H1 (cell line): ENCODE measurements around the gene MASP1. TPM values are rescaled to one million over a fixed set of nuclear protein-coding genes. Genes with fewer than 3 reads are reported as not detected.

Experiments
- CTCF ChIA-PET: fragments of 300-600 bp; sonication (Branson Sonifier 250); formaldehyde crosslinking; loops from one replicate; lab custom pipeline; 2021; ENCODE audit not compliant: partially characterized antibody; lab: Charles Lee
- POLR2A ChIA-PET: fragments of 300-600 bp; sonication (Branson Sonifier 250); formaldehyde crosslinking; loops from one replicate; lab custom pipeline; 2021; ENCODE audit warnings: inconsistent platforms; ENCODE audit not compliant: partially characterized antibody; lab: Charles Lee
- DNase-seq, 2 experiments: peaks; one replicate each; pipeline versions ENCODE4 v3.0.0 to v3.0.0-alpha.2; 2010 to 2022; ENCODE audit warnings: low spot score in 2 of 2, low read depth in 1 of 2, mixed read lengths in 1 of 2
- FAIRE-seq: peaks from 2 replicates; lab custom pipeline; 2011; peaks lifted over from hg19 to GRCh38; lab: Jason Lieb, UNC
- H2AFZ ChIP-seq: 2 replicates; pipeline ENCODE4 v1.8.1; 2012; ENCODE audit warnings: low read length, inconsistent platforms
- H2AK5ac ChIP-seq: 2 replicates; pipeline ENCODE4 v1.6.1; 2013; ENCODE audit warnings: low read depth, low read length
- H2BK120ac ChIP-seq: replicated peaks from 2 replicates; pipeline ENCODE3; 2013; ENCODE audit warnings: low read depth, low read length, inconsistent platforms
- H2BK12ac ChIP-seq: 2 replicates; pipeline ENCODE4 v1.6.1; 2013; ENCODE audit warnings: low read depth, low read length
- H2BK15ac ChIP-seq: 2 replicates; pipeline ENCODE4 v1.6.1; 2013; ENCODE audit warnings: low read length
- H2BK20ac ChIP-seq: 2 replicates; pipeline ENCODE4 v1.6.1; 2013; ENCODE audit warnings: low read length
- H2BK5ac ChIP-seq: 2 replicates; pipeline ENCODE4 v1.6.1; 2013; ENCODE audit warnings: low read depth, low read length
- H3K14ac ChIP-seq: 2 replicates; pipeline ENCODE4 v1.6.1; 2013; ENCODE audit warnings: inconsistent platforms; ENCODE audit not compliant: insufficient read length
- H3K18ac ChIP-seq: 2 replicates; pipeline ENCODE4 v1.6.1; 2013; ENCODE audit warnings: low read length; ENCODE audit errors: extremely low read depth
- H3K23ac ChIP-seq: 2 replicates; pipeline ENCODE4 v1.6.1; 2013; ENCODE audit warnings: inconsistent platforms; ENCODE audit not compliant: insufficient read length
- H3K23me2 ChIP-seq: 2 replicates; pipeline ENCODE4 v1.6.1; 2013; ENCODE audit warnings: low read depth, low read length
- H3K27ac ChIP-seq: 2 replicates; pipeline ENCODE4 v1.6.1; 2011; ENCODE audit warnings: low read depth, low read length, inconsistent platforms
- H3K27me3 ChIP-seq, 4 experiments: replicated peaks in 1 of 4; 1 replicate in 1 of 4; 2 replicates in 3 of 4; pipeline versions ENCODE4 v1.6.1 to v1.8.1; 2011 to 2013; ENCODE audit warnings: low read length in 3 of 4, mild to moderate bottlenecking in 3 of 4, inconsistent platforms in 2 of 4, mixed read lengths in 2 of 4, moderate library complexity in 1 of 4; ENCODE audit not compliant: control insufficient read depth in 3 of 4, insufficient read depth in 3 of 4; ENCODE audit errors: extremely low read depth in 1 of 4
- H3K36me3 ChIP-seq, 4 experiments: 2 replicates each; pipeline versions ENCODE4 v1.6.1 to v1.8.1; 2011 to 2013; ENCODE audit warnings: mild to moderate bottlenecking in 4 of 4, low read length in 3 of 4, moderate library complexity in 2 of 4, control low read depth in 1 of 4, inconsistent platforms in 1 of 4; ENCODE audit not compliant: insufficient read depth in 4 of 4, control insufficient read depth in 2 of 4
- H3K4ac ChIP-seq: replicated peaks from 2 replicates; pipeline ENCODE3; 2013; ENCODE audit warnings: low read length, low read depth, mixed read lengths, inconsistent platforms; ENCODE audit not compliant: insufficient read length
- H3K4me1 ChIP-seq, 4 experiments: replicated peaks in 1 of 4; 1 replicate in 1 of 4; 2 replicates in 3 of 4; pipeline versions ENCODE4 v1.6.1 to v1.8.1; 2011 to 2013; ENCODE audit warnings: low read length in 3 of 4, inconsistent platforms in 2 of 4, mixed read lengths in 1 of 4; ENCODE audit not compliant: insufficient read depth in 4 of 4, control insufficient read depth in 3 of 4
- H3K4me2 ChIP-seq, 2 experiments: 2 replicates each; pipeline versions ENCODE4 v1.6.1 to v1.8.1; 2011 to 2013; ENCODE audit warnings: low read depth in 2 of 2, low read length in 2 of 2, control low read depth in 1 of 2, inconsistent platforms in 1 of 2, mild to moderate bottlenecking in 1 of 2; ENCODE audit not compliant: insufficient read depth in 1 of 2
- H3K4me3 ChIP-seq, 4 experiments: fragments of 200-600, 300-600 bp in 1 of 4; sonication (generic), shearing (Covaris generic), sonication (Bioruptor Twin) in 1 of 4; 2 replicates each; pipeline versions ENCODE4 v1.5.1 to v1.8.1; 2011 to 2016; ENCODE audit warnings: low read length in 4 of 4, low read depth in 3 of 4, control low read depth in 2 of 4, inconsistent platforms in 2 of 4, mild to moderate bottlenecking in 2 of 4, mixed read lengths in 1 of 4, moderate library complexity in 1 of 4; ENCODE audit not compliant: insufficient read depth in 2 of 4; ENCODE audit errors: extremely low read depth in 1 of 4
- H3K56ac ChIP-seq: replicated peaks from 2 replicates; pipeline ENCODE3; 2013; ENCODE audit warnings: low read depth, mild to moderate bottlenecking, mixed read lengths, low read length, inconsistent platforms; ENCODE audit not compliant: insufficient read length
- H3K79me1 ChIP-seq: 2 replicates; pipeline ENCODE4 v1.6.1; 2013; ENCODE audit warnings: low read depth, low read length, control low read depth
- H3K79me2 ChIP-seq, 2 experiments: 2 replicates each; pipeline versions ENCODE4 v1.6.1 to v1.8.1; 2012 to 2013; ENCODE audit warnings: low read length in 2 of 2, mild to moderate bottlenecking in 2 of 2, inconsistent platforms in 1 of 2; ENCODE audit not compliant: insufficient read depth in 2 of 2, control insufficient read depth in 1 of 2
- H3K9ac ChIP-seq, 4 experiments: replicated peaks in 1 of 4; 1 replicate in 1 of 4; 2 replicates in 3 of 4; pipeline versions ENCODE4 v1.6.1 to v1.8.1; 2011 to 2013; ENCODE audit warnings: low read depth in 3 of 4, low read length in 3 of 4, control low read depth in 2 of 4, mild to moderate bottlenecking in 2 of 4, moderate library complexity in 2 of 4, inconsistent platforms in 1 of 4; ENCODE audit errors: extremely low read depth in 1 of 4
- H3K9me3 ChIP-seq, 2 experiments: 2 replicates each; pipeline versions ENCODE4 v1.6.1 to v1.8.1; 2012 to 2013; ENCODE audit warnings: mild to moderate bottlenecking in 2 of 2, moderate library complexity in 2 of 2, control low read depth in 1 of 2, inconsistent platforms in 1 of 2, low read depth in 1 of 2, low read length in 1 of 2, mixed read lengths in 1 of 2; ENCODE audit not compliant: insufficient read depth in 2 of 2
- H4K20me1 ChIP-seq, 2 experiments: replicated peaks in 1 of 2; 2 replicates each; pipeline versions ENCODE3 to v1.8.1; 2011 to 2013; ENCODE audit warnings: inconsistent platforms in 2 of 2, low read length in 2 of 2, mild to moderate bottlenecking in 1 of 2; ENCODE audit not compliant: insufficient read depth in 2 of 2, control insufficient read depth in 1 of 2
- H4K5ac ChIP-seq: 2 replicates; pipeline ENCODE4 v1.6.1; 2013; ENCODE audit warnings: low read length, low read depth, mixed read lengths, inconsistent platforms; ENCODE audit not compliant: insufficient read length
- H4K8ac ChIP-seq: 2 replicates; pipeline ENCODE4 v1.8.0; 2013; ENCODE audit warnings: mild to moderate bottlenecking, moderate library complexity, low read length, inconsistent platforms; ENCODE audit not compliant: insufficient read depth; ENCODE audit errors: extremely low read depth
- H4K91ac ChIP-seq: replicated peaks from 2 replicates; pipeline ENCODE3; 2013; ENCODE audit warnings: low read length, mixed read lengths, inconsistent platforms; ENCODE audit not compliant: insufficient read length
- ASH2L ChIP-seq: fragments of 200-600, 300-600 bp; sonication (generic); IDR thresholded peaks from one replicate; pipeline ENCODE4 v1.7.1; 2017; ENCODE audit warnings: low read length
- CBX8 ChIP-seq: fragments of 300-800, 300-1000 bp; sonication (generic); IDR thresholded peaks from 2 replicates; pipeline ENCODE4 v1.7.1; 2016; ENCODE audit warnings: low read depth, low read length, borderline replicate concordance
- NRF1 ChIP-seq: IDR thresholded peaks from 2 replicates; pipeline ENCODE4 v1.6.1; 2011; ENCODE audit warnings: mild to moderate bottlenecking, low read depth, low read length, improper control_type of control experiment
- SIN3A ChIP-seq, 2 experiments: IDR thresholded peaks in 1 of 2; conservative IDR thresholded peaks in 1 of 2; 2 replicates each; pipeline ENCODE4 v1.6.1; 2011 to 2012; ENCODE audit warnings: low read length in 2 of 2, improper control_type of control experiment in 1 of 2, low read depth in 1 of 2, mild to moderate bottlenecking in 1 of 2
- SP2 ChIP-seq: IDR thresholded peaks from 2 replicates; pipeline ENCODE4 v1.6.1; 2012; ENCODE audit warnings: mild to moderate bottlenecking, low read length, inconsistent platforms
- SUZ12 ChIP-seq: fragments of 200-600 bp; sonication (generic); IDR thresholded peaks from 2 replicates; pipeline ENCODE4 v1.6.1; 2012; ENCODE audit warnings: mild to moderate bottlenecking, inconsistent platforms, low read length, moderate library complexity, mixed read lengths
- WGBS, 2 experiments: shearing (Covaris generic) in 1 of 2; methylation state at CpG; one replicate each; pipeline versions ENCODE4 v1.1.6 to v1.1.7; 2013 to 2015; ENCODE audit warnings: low lambda C conversion rate in 2 of 2, mixed read lengths in 2 of 2, inconsistent platforms in 1 of 2, low coverage in 1 of 2, missing lambda C conversion rate in 1 of 2; ENCODE audit not compliant: insufficient replicate concordance in 2 of 2, insufficient coverage in 1 of 2, insufficient read length in 1 of 2; ENCODE audit errors: extremely low coverage in 1 of 2, missing lambda C conversion rate in 1 of 2; 5-methylcytosine and 5-hydroxymethylcytosine counted together
- long read RNA-seq, 2 experiments: library from RNA in 1 of 2; library from capped mRNA in 1 of 2; stranded (forward); transcript quantifications; one replicate each; pipeline ENCODE4 v2.0.0, GENCODE V29; 2021; ENCODE audit warnings: inconsistent platforms in 1 of 2
- polyA minus RNA-seq, 3 experiments: library from RNA; depleted of rRNA, polyadenylated mRNA; stranded (reverse); fragments of >200 nt; gene quantifications; 1 replicate in 2 of 3; 2 replicates in 1 of 3; pipeline ENCODE4 v1.2.3, GENCODE V29; 2011
- polyA plus RNA-seq, 7 experiments: library from polyadenylated mRNA; depleted of rRNA in 3 of 7; stranded (reverse) in 5 of 7; unstranded in 2 of 7; fragments of >200 nt in 5 of 7; fragments of 200-250 nt in 2 of 7; gene quantifications; 1 replicate in 5 of 7; 2 replicates in 1 of 7; 4 replicates in 1 of 7; pipeline versions ENCODE4 v1.2.1 to v1.2.3, GENCODE V29; 2011 to 2013; ENCODE audit warnings: missing spikeins in 2 of 7, mixed read lengths in 2 of 7
- total RNA-seq: library from RNA; stranded (reverse); fragmentation: NEBNext Ultra II Directional; extraction: Animal tissue kit (Norgen Biotek cat#: 25700); gene quantifications from 2 replicates; pipeline ENCODE4 v1.2.1, GENCODE V29; 2021

MASP1 gene, protein sequence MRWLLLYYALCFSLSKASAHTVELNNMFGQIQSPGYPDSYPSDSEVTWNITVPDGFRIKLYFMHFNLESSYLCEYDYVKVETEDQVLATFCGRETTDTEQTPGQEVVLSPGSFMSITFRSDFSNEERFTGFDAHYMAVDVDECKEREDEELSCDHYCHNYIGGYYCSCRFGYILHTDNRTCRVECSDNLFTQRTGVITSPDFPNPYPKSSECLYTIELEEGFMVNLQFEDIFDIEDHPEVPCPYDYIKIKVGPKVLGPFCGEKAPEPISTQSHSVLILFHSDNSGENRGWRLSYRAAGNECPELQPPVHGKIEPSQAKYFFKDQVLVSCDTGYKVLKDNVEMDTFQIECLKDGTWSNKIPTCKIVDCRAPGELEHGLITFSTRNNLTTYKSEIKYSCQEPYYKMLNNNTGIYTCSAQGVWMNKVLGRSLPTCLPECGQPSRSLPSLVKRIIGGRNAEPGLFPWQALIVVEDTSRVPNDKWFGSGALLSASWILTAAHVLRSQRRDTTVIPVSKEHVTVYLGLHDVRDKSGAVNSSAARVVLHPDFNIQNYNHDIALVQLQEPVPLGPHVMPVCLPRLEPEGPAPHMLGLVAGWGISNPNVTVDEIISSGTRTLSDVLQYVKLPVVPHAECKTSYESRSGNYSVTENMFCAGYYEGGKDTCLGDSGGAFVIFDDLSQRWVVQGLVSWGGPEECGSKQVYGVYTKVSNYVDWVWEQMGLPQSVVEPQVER
- total RNA-seq (2.7 and 3.2 TPM in 2 replicates), polyA plus RNA-seq (2011; rRNA removed) (3.5 and 5.8 TPM in 2 replicates), polyA minus RNA-seq (2011; rRNA and poly(A)+ RNA removed) (8.3 and 8.4 TPM in 2 replicates)
- polyA plus RNA-seq (2011; cell fraction: cytosol; rRNA removed) = 4.7 TPM
- polyA plus RNA-seq (2011; cell fraction: nucleus; rRNA removed) = 4.2 TPM
- 1.6 to 2.8 TPM (median 1.8 TPM) in 4 replicates for polyA plus RNA-seq (2012, experiment 1 of 2)
- polyA plus RNA-seq (2012, experiment 2 of 2) = 1.0 TPM
- 3.5 TPM for polyA plus RNA-seq (2013, experiment 1 of 2)
- polyA plus RNA-seq (2013, experiment 2 of 2) = 3.8 TPM
- polyA minus RNA-seq (2011; cell fraction: cytosol; rRNA and poly(A)+ RNA removed) = 3.3 TPM
- polyA minus RNA-seq (2011; cell fraction: nucleus; rRNA and poly(A)+ RNA removed) = 5.1 TPM
- long read RNA-seq, experiment 1, partial matches to known transcripts = 1 of 2 reads
- long read RNA-seq, experiment 1, other reads (novel, unspliced or antisense) = 1 of 2 reads
- long read RNA-seq, experiment 2, partial matches to known transcripts = 1 of 2 reads
- long read RNA-seq, experiment 2, other reads (novel, unspliced or antisense) = 1 of 2 reads

DNA sequence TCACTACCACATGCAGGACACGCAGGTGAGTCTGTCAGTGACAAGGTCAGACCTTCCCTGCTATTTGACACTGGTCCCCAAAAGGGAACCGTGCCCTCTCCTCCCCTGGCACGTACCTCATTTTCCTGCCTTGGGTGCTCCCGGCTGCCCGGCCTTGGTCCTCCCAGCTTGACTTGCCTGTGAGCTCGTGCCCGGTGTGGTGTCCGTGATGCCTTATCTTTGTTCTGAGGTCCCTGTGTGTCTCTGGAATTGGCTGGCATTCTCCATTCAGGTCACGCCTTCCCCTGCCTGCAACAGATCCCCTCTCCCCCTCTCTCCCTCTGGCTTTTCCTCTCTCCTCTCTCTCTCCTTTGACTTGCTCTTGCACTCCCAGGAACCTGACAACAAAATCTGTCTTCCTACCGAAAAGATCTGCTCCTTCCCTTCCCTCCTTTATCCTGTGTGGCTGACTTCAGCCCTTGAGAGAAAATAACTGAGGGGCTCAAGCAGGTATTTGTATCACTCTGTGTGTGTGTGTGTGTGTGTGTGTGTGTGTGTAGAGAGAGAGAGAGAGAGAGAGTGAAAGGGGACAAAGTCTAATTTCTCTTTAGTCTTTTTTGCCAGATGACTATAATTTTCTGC, at the start of gene MASP1:
Gene MASP1 (minus strand): TSS at position 226 of the 621 bp plus-strand sequence. CDS start 105 bp downstream, at position 121.
- no peak within 1 kb of the TSS for H3K14ac ChIP-seq
- peak within 1 kb of the TSS in 3 of 4 experiments; percentile 21 to 52 (median 36); a peak in 5 of 7 replicates for H3K9ac ChIP-seq
- H3K79me2 ChIP-seq = no peaks in the 10 kb centered on the region
- H2BK15ac ChIP-seq = peak within 1 kb of the TSS; percentile 76; the same call in 1 of the 2 replicates
- H3K36me3 ChIP-seq = no peaks in the 10 kb centered on the region
- H3K27ac ChIP-seq = no peak within 1 kb of the TSS
- peak within 1 kb of the TSS; percentile 95 to 100 for H3K4me2 ChIP-seq
- H3K4me3 ChIP-seq = peak within 1 kb of the TSS; percentile 39 to 66 (median 59)
- CTCF ChIA-PET = interaction anchor here (0.8 to 9.6 kb wide), 7 partner anchors 25 to 178 kb away, joined by 3 to 70 read pairs (median 3); no protein-coding TSS in a partner anchor
- H3K79me1 ChIP-seq = no peaks in the 10 kb centered on the region
- peaks cover 0 to 3% (median 0%) of the 10 kb centered on the region in 4 experiments; a peak in 3 of 7 replicates for H3K27me3 ChIP-seq
- 6% methylated on average over 10 of the region's 10 CpGs; no CpG with 5 or more reads in 1 of the 2 experiments for WGBS, 2 experiments
- peak within 1 kb of the TSS; percentile 73 for H2BK120ac ChIP-seq
- peak within 1 kb of the TSS; percentile 80 for H2BK20ac ChIP-seq
- peak within 1 kb of the TSS; percentile 70 for H4K91ac ChIP-seq
- no peak for DNase-seq
- no peak within 1 kb of the TSS for H2AK5ac ChIP-seq
- no peaks in the 10 kb centered on the region for H3K9me3 ChIP-seq
- peak; percentile 68 for FAIRE-seq
- peaks cover 3 to 16% (median 10%) of the 10 kb centered on the region in 4 experiments; a peak in 6 of 7 replicates for H3K4me1 ChIP-seq
- H4K5ac ChIP-seq = no peak within 1 kb of the TSS
- H3K23me2 ChIP-seq = peaks cover 9% of the 10 kb centered on the region
- H2BK5ac ChIP-seq = peak within 1 kb of the TSS; percentile 74; the same call in 1 of the 2 replicates
- H3K56ac ChIP-seq = no peak within 1 kb of the TSS
- H2AFZ ChIP-seq = peak within 1 kb of the TSS; percentile 95
- peak within 1 kb of the TSS; percentile 77 for H2BK12ac ChIP-seq
- no peak within 1 kb of the TSS for H3K4ac ChIP-seq
- no peaks in the 10 kb centered on the region for H4K20me1 ChIP-seq
- H3K18ac ChIP-seq = peak within 1 kb of the TSS; percentile 86
- no peak within 1 kb of the TSS for H3K23ac ChIP-seq
- POLR2A ChIA-PET = interaction anchor here (0.6 to 1.6 kb wide), 5 partner anchors 16 to 107 kb away, joined by 3 to 4 read pairs (median 3); no protein-coding TSS in a partner anchor
- H4K8ac ChIP-seq = peak within 1 kb of the TSS; percentile 82; the same call in 1 of the 2 replicates
- TF ChIP-seq ASH2L (peak; percentile 66), SUZ12 (peak; percentile 41; the same call in 1 of the 2 replicates), NRF1 (no peak), CBX8 (no peak), SIN3A (conservative IDR thresholded peaks at IDR 0.05 in 1 of 2, IDR thresholded peaks at IDR 0.05 in 1 of 2; ENCODE audit: low read depth in 1 of 2, low read length in 2 of 2) (peak in 1 of 2 experiments; percentile 64; a peak in 1 of 4 replicates), SP2 (no peak)
